Transverse colon (tissue), 4 donors: ENCODE results near the gene SERPINB1. TPM values are rescaled to one million over a fixed set of nuclear protein-coding genes. Genes with fewer than 3 reads are reported as not detected.

ENCODE experiments used
- DNase-seq: peaks from one replicate; pipeline ENCODE4 v3.0.0-alpha.2; 2019
- H3K27ac ChIP-seq, 4 donors: fragments of 200-600 bp; sonication (generic); 2 replicates each; pipeline ENCODE4 v1.5.1; 2016 to 2018; ENCODE audit warnings: inconsistent platforms in 4 of 4
- H3K27me3 ChIP-seq: fragments of 200-600 bp; sonication (generic); 2 replicates; pipeline ENCODE4 v1.5.1; 2017; ENCODE audit warnings: inconsistent platforms
- H3K36me3 ChIP-seq, 4 donors: fragments of 200-600 bp; sonication (generic); 2 replicates each; pipeline ENCODE4 v1.5.1; 2017 to 2019; ENCODE audit warnings: inconsistent platforms in 4 of 4
- H3K4me1 ChIP-seq, 4 donors: fragments of 200-600 bp; sonication (generic); 2 replicates each; pipeline ENCODE4 v1.5.1; 2017 to 2020; ENCODE audit warnings: inconsistent platforms in 4 of 4
- H3K4me3 ChIP-seq, 4 donors: fragments of 200-600 bp; sonication (generic); 1 replicate in 1 of 4; 2 replicates in 3 of 4; pipeline versions ENCODE4 v1.5.1 to v1.6.1; 2017 to 2019; ENCODE audit warnings: inconsistent platforms in 4 of 4
- H3K9me3 ChIP-seq, 2 donors: fragments of 200-600 bp; sonication (generic); 2 replicates each; pipeline ENCODE4 v1.5.1; 2017 to 2019; ENCODE audit warnings: inconsistent platforms in 2 of 2
- CTCF ChIP-seq, 5 experiments: fragments of 200-600 bp in 3 of 5; fragments of 450-650 bp in 2 of 5; sonication (generic) in 3 of 5; IDR thresholded peaks; 1 replicate in 2 of 5; 2 replicates in 3 of 5; pipeline ENCODE4 v1.5.1; 2016 to 2017; ENCODE audit warnings: antibody characterized with exemption in 5 of 5, inconsistent platforms in 3 of 5, mild to moderate bottlenecking in 2 of 5, moderate library complexity in 1 of 5
- EP300 ChIP-seq: sonication (generic); formaldehyde crosslinking; IDR thresholded peaks from one replicate; pipeline ENCODE4 v1.6.1; 2017; ENCODE audit warnings: antibody characterized with exemption, low read depth
- POLR2A ChIP-seq: fragments of 450-650 bp; IDR thresholded peaks from one replicate; pipeline ENCODE4 v1.6.1; 2016; ENCODE audit warnings: antibody characterized with exemption, mild to moderate bottlenecking, moderate library complexity
- POLR2AphosphoS5 ChIP-seq, 3 donors: sonication (generic); formaldehyde crosslinking; IDR thresholded peaks; one replicate each; pipeline ENCODE4 v1.6.1; 2016; ENCODE audit warnings: antibody characterized with exemption in 3 of 3
- WGBS, 2 donors: methylation state at CpG; one replicate each; pipeline ENCODE4 v1.1.5; 2018; ENCODE audit warnings: low coverage in 1 of 2; 5-methylcytosine and 5-hydroxymethylcytosine counted together
- in situ Hi-C, 4 donors: fragments of 200-750 bp; cut with MboI; loops; one replicate each; pipeline versions ENCODE4 v1.15.0 to v1.15.1; 2017; ENCODE audit warnings: low sequenced_read_pairs in 3 of 4, low pct_ligation_motif_present in 1 of 4, low pct_unique_long_range_greater_than_20kb in 1 of 4
- intact Hi-C: fragments of 100-400 bp; cut with DNase I; formaldehyde crosslinking; loops from one replicate; pipeline ENCODE4 v1.15.1; 2023; ENCODE audit warnings: low total_unique reads
- total RNA-seq, 4 donors: library from RNA; depleted of rRNA; stranded (reverse); fragments of >200 nt; gene quantifications; one replicate each; pipeline ENCODE4 v1.1.0, GENCODE V29; 2016

Gene SERPINB1
- total RNA-seq, 4 donors from 2014 or later, result 22.3 to 140 (median 88.4) TPM

- Histone ChIP-seq H3K27me3 (no peaks in the 10 kb centered on the region), H3K4me3 (no peak overlapping the region), H3K27ac (peak overlapping the region; percentile 65 to 81 (median 72)), H3K9me3 (peaks cover 8 to 9% of the 10 kb centered on the region in 2 donors), H3K4me1 (peaks cover 8 to 56% (median 30%) of the 10 kb centered on the region in 4 donors), H3K36me3 (no peaks in the 10 kb centered on the region)
- TF ChIP-seq POLR2AphosphoS5 (IDR thresholded peaks at IDR 0.05), result no peak
- no peak for TF ChIP-seq EP300
- TF ChIP-seq CTCF (IDR thresholded peaks at IDR 0.05), result no peak
- no peak for TF ChIP-seq POLR2A
- no peak for DNase-seq
- WGBS, 2 donors, result 81 to 86% methylated on average over 3 to 5 of the region's 5 CpGs
- in situ Hi-C loops (no loop called here), intact Hi-C loops (no loop called here)
Observed at GRCh38 chr6:2819115-2819514, 22.5 kb downstream of the SERPINB1 start.

GRCh38 chr6:2818593-2818992 is 23.1 kb downstream of the SERPINB1 start:
- H3K27me3 ChIP-seq, result no peaks in the 10 kb centered on the region
- intact Hi-C loops (no loop called here), in situ Hi-C loops (no loop called here)
- H3K27ac ChIP-seq, result peak overlapping the region; percentile 65 to 81 (median 72)
- H3K4me3 ChIP-seq, result no peak overlapping the region
- H3K4me1 ChIP-seq, result peaks cover 8 to 51% (median 25%) of the 10 kb centered on the region in 4 donors
- DNase-seq, result peak; percentile 42
- no peaks in the 10 kb centered on the region for H3K36me3 ChIP-seq
- TF ChIP-seq POLR2AphosphoS5 (IDR thresholded peaks at IDR 0.05), result no peak
- TF ChIP-seq EP300, result no peak
- no peak for TF ChIP-seq CTCF (IDR thresholded peaks at IDR 0.05)
- no peak for TF ChIP-seq POLR2A
- peaks cover 8 to 9% of the 10 kb centered on the region in 2 donors for H3K9me3 ChIP-seq
- 17 to 33% methylated on average over 3 of the region's 3 CpGs for WGBS, 2 donors

GRCh38 chr6:2817903-2818443 is 23.7 kb downstream of the SERPINB1 start:
- Histone ChIP-seq H3K27ac (peak overlapping the region; percentile 65 to 81 (median 72)), H3K27me3 (no peaks in the 10 kb centered on the region), H3K4me1 (peaks cover 8 to 47% (median 24%) of the 10 kb centered on the region in 4 donors), H3K36me3 (no peaks in the 10 kb centered on the region), H3K4me3 (no peak overlapping the region), H3K9me3 (peaks cover 8 to 9% of the 10 kb centered on the region in 2 donors)
- WGBS, 2 donors, result 23 to 24% methylated on average over 4 of the region's 4 CpGs
- TF ChIP-seq EP300 (no peak), POLR2A (no peak), CTCF (IDR thresholded peaks at IDR 0.05) (no peak), POLR2AphosphoS5 (IDR thresholded peaks at IDR 0.05) (peak in 2 of 3 donors; percentile 30 to 51)
- intact Hi-C loops, result no loop called here
- DNase-seq, result no peak
- in situ Hi-C loops, result no loop called here

- Histone ChIP-seq H3K36me3 (no peaks in the 10 kb centered on the region), H3K4me3 (no peak overlapping the region), H3K27ac (no peak overlapping the region), H3K27me3 (no peaks in the 10 kb centered on the region), H3K4me1 (peaks cover 8 to 36% (median 19%) of the 10 kb centered on the region in 4 donors), H3K9me3 (peaks cover 8 to 9% of the 10 kb centered on the region in 2 donors)
- TF ChIP-seq CTCF (IDR thresholded peaks at IDR 0.05) (no peak), POLR2AphosphoS5 (IDR thresholded peaks at IDR 0.05) (no peak), POLR2A (no peak), EP300 (no peak)
- DNase-seq, result no peak
- in situ Hi-C loops (no loop called here), intact Hi-C loops (no loop called here)
Observed at GRCh38 chr6:2816158-2816557, 25.5 kb downstream of the SERPINB1 start.
